Heart right ventricle (tissue), 16 donors: ENCODE results near the gene NSUN7. TPM values are rescaled to one million over a fixed set of nuclear protein-coding genes. Genes with fewer than 3 reads are reported as not detected.

Source experiments
- ATAC-seq, 8 donors: fragments of 200-7000 bp; cut with Tn5 transposase; one replicate each; pipeline ENCODE4 v1.9.1; 2020; ENCODE audit warnings: mild to moderate bottlenecking in 8 of 8, moderate library complexity in 8 of 8, moderate number of reproducible peaks in 1 of 8
- DNase-seq, 2 donors: peaks; one replicate each; pipeline ENCODE4 v3.0.0-alpha.2; 2020
- H3K27ac ChIP-seq, 10 donors: fragments of 200-600 bp; sonication (generic) in 2 of 10; one replicate each; pipeline versions ENCODE4 v1.5.0 to v1.8.0; 2020 to 2022; ENCODE audit warnings: mild to moderate bottlenecking in 3 of 10
- H3K27me3 ChIP-seq, 7 donors: fragments of 200-600 bp; one replicate each; pipeline ENCODE4 v1.8.0; 2021 to 2022; ENCODE audit warnings: mild to moderate bottlenecking in 2 of 7
- H3K36me3 ChIP-seq, 9 donors: fragments of 200-600 bp; sonication (generic) in 1 of 9; one replicate each; pipeline versions ENCODE4 v1.5.0 to v1.8.0; 2020 to 2022; ENCODE audit warnings: mild to moderate bottlenecking in 2 of 9
- H3K4me1 ChIP-seq, 9 donors: fragments of 200-600 bp; sonication (generic) in 1 of 9; one replicate each; pipeline versions ENCODE4 v1.5.0 to v1.8.0; 2020 to 2022; ENCODE audit warnings: mild to moderate bottlenecking in 4 of 9
- H3K4me3 ChIP-seq, 10 donors: fragments of 200-600 bp; sonication (generic) in 2 of 10; one replicate each; pipeline versions ENCODE4 v1.5.0 to v1.8.0; 2020 to 2022; ENCODE audit warnings: mild to moderate bottlenecking in 7 of 10, moderate library complexity in 2 of 10
- H3K9me3 ChIP-seq, 11 donors: fragments of 200-600 bp in 10 of 11; sonication (generic) in 2 of 11; one replicate each; pipeline versions ENCODE4 v1.5.0 to v1.8.0; 2013 to 2022; ENCODE audit warnings: mild to moderate bottlenecking in 2 of 11, control low read depth in 1 of 11, moderate library complexity in 1 of 11
- WGBS, 2 donors: extraction: QIAGEN DNeasy Blood & Tissue Kit; methylation state at CpG; one replicate each; pipeline ENCODE4 v1.1.7; 2013; ENCODE audit warnings: inconsistent platforms in 1 of 2; 5-methylcytosine and 5-hydroxymethylcytosine counted together
- intact Hi-C, 10 donors: fragments of 100-400 bp; cut with DNase I; formaldehyde crosslinking; loops; one replicate each; pipeline versions ENCODE4 v1.11.1 to v1.14.2; 2022
- long read RNA-seq, 3 donors: library from polyadenylated mRNA; unstranded; transcript quantifications; one replicate each; pipeline ENCODE4 v2.0.0, GENCODE V29; 2020 to 2021
- polyA plus RNA-seq, 2 donors: library from polyadenylated mRNA; stranded (reverse); fragments of 200-250 nt; gene quantifications; one replicate each; pipeline ENCODE4 v1.2.3, GENCODE V29; 2013
- total RNA-seq, 10 donors: library from RNA; stranded (reverse); fragmentation: NEBNext Ultra II Directional in 3 of 10; extraction: Animal tissue kit (Norgen Biotek cat#: 25700) in 3 of 10; gene quantifications; one replicate each; pipeline versions ENCODE4 v1.2.1 to v1.2.4, GENCODE V29; 2021 to 2023
- TF ChIP-seq, protein P1 (sequence below), 9 donors: fragments of 200-600 bp; sonication (generic) in 2 of 9; IDR thresholded peaks; one replicate each; pipeline versions ENCODE4 v1.5.0 to v1.8.0; 2021 to 2022; ENCODE audit warnings: antibody characterized with exemption in 9 of 9, mild to moderate bottlenecking in 5 of 9, moderate library complexity in 1 of 9
- donor health status: Arrhythmogenic right ventricular cardiomyopathy.
- donor health status: ischemic (EF 13 %, LVEDD 7.1; RV severe dilation, severe dysfunction).
- donor health status: healthy with polysubstance abuse.
- donor health status: DM: no; HTN: yes; CAD: no.
- donor health status: DM: no; HTN: no; CAD: no.
- donor health status: ischemic (EF 25% LVEDD 6.9; RV normal size, moderate dysfunction).
- donor health status: ischemic (EF 25% LVEDD 5.7; RV mildly dilated, moderate dysfunction).
- donor health status: healthy.
- donor health status: DM: yes; HTN: yes; CAD: no.
- donor health status: Ischemic cardiomyopathy.
- donor health status: ischemic (EF 35%, LVEDD 5.7; RV mildly dilated, moderate dysfunction).
- donor health status: nonischemic (EF 11% LVEDD 7.7; RV severe dilation, severe dysfunction).
- donor health status: DM: yes; HTN: yes; CAD: no.
- donor health status: PGD.
- donor health status: ischemic (EF 29% LVEDD 5.4; RV normal size, mild dysfunction).
- donor health status: nonischemic (EF 23%, LVEDD 6.1; RV moderate dilation, normal function).

NSUN7 gene, protein sequence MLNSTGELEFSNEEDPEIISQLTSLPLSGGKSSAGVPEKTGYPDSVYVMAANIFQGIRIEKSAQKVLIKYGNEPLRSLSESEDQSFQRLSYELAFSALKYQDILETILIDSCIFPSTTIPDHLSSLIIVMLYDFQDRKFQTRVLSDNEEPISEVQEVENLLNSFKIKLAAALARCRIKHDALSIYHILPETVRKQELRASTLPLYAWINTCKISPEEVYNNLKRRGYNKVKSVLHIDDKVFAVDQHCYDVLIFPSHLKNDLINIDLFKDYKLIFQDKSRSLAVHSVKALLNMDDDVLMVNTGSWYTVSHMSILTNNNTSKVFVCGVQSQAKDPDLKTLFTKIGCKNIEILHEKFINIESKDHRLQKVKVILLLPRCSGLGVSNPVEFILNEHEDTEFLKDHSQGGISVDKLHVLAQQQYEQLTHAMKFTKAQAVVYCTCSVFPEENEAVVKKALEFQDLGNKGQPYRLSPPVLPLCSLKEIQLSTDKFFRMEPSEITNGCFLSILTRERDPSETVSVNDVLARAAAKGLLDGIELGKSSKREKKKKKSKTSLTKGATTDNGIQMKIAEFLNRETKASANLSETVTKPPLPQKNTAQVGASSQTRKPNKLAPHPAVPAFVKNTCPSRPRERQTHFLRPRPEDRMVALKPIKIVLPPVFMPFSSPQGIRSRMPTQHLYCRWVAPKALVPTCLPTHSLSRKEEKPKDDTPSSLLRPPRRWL
- total RNA-seq (1 to 10 TPM in 1 of 10 donors, under 1 TPM in 6, not detected in 3; 0.15 to 1.3 (median 0.33) TPM), polyA plus RNA-seq (under 1 TPM; 0.03 to 0.15 TPM)
- long read RNA-seq, donor 1 = 0 reads
- long read RNA-seq, donor 2, partial matches to known transcripts = 0 of 2 reads
- long read RNA-seq, donor 2, other reads (novel, unspliced or antisense) = 2 of 2 reads
- long read RNA-seq, donor 3, partial matches to known transcripts = 0 of 2 reads
- long read RNA-seq, donor 3, other reads (novel, unspliced or antisense) = 2 of 2 reads

- Histone ChIP-seq H3K27ac (peak within 1 kb of the TSS in 1 of 10 donors; percentile 61), H3K4me3 (peak within 1 kb of the TSS; percentile 27 to 58 (median 48)), H3K4me1 (peaks cover 0 to 15% (median 12%) of the 10 kb centered on the region in 9 donors), H3K9me3 (no peaks in the 10 kb centered on the region), H3K27me3 (peaks cover 4 to 57% (median 36%) of the 10 kb centered on the region in 7 donors), H3K36me3 (no peaks in the 10 kb centered on the region)
- ATAC-seq (peak in 7 of 8 donors; percentile 33 to 81 (median 62)), DNase-seq (peak; percentile 22 to 26)
- WGBS, 2 donors = 1% methylated on average over 75 of the region's 75 CpGs
- intact Hi-C loops = loop anchor here in 1 of 10 donors (10.0 kb wide), 1 partner anchor 145 kb away; no protein-coding TSS in a partner anchor
- TF ChIP-seq, protein P1, sequence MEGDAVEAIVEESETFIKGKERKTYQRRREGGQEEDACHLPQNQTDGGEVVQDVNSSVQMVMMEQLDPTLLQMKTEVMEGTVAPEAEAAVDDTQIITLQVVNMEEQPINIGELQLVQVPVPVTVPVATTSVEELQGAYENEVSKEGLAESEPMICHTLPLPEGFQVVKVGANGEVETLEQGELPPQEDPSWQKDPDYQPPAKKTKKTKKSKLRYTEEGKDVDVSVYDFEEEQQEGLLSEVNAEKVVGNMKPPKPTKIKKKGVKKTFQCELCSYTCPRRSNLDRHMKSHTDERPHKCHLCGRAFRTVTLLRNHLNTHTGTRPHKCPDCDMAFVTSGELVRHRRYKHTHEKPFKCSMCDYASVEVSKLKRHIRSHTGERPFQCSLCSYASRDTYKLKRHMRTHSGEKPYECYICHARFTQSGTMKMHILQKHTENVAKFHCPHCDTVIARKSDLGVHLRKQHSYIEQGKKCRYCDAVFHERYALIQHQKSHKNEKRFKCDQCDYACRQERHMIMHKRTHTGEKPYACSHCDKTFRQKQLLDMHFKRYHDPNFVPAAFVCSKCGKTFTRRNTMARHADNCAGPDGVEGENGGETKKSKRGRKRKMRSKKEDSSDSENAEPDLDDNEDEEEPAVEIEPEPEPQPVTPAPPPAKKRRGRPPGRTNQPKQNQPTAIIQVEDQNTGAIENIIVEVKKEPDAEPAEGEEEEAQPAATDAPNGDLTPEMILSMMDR (IDR thresholded peaks at IDR 0.05) = no peak
Observed at GRCh38 chr4:40749717-40750460, at the start of gene NSUN7. TSS of gene NSUN7 (plus strand) at chr4:40749955. CDS start at chr4:40750694, 739 bp downstream.

DNA sequence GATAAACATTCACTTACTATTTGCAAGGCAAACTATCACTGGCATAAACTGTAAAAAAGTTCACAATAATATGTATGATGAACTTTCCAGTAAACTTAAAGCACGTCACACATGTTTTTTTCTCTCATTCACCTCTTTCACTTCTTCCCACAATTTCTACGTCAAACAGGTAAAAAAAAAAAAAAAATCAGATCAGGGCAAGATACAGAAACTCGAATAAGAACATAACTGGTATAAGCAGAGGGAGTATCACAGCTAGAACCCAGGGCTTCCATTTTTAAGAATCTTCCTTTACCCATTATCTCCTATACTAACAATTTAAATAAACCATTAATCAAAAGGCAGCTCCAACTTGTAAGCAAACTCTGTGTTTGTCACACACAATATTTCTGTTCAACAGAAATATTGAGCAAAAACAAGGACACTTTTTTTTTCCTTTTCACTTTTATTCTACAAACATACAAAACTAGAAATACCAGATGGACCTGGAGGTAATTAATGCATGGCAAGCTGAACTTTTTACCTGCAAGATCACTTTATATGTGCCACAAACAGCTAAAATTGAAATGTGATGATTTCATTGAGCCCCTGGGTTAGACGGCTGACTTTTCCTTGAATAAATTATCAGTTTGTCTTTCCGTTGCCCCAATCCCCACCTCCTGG lies 47.5 kb upstream of the NSUN7 start:
- DNase-seq (no peak), ATAC-seq (no peak)
- H3K27me3 ChIP-seq = no peaks in the 10 kb centered on the region
- no peak overlapping the region for H3K4me3 ChIP-seq
- no peaks in the 10 kb centered on the region for H3K9me3 ChIP-seq
- H3K27ac ChIP-seq = no peak overlapping the region
- intact Hi-C loops = no loop called here
- WGBS, 2 donors = 72 to 79% methylated on average over 5 of the region's 5 CpGs
- H3K36me3 ChIP-seq = no peaks in the 10 kb centered on the region
- TF ChIP-seq, protein P1 (IDR thresholded peaks at IDR 0.05) = no peak
- no peaks in the 10 kb centered on the region for H3K4me1 ChIP-seq

- DNase-seq (no peak), ATAC-seq (no peak)
- no peaks in the 10 kb centered on the region for H3K9me3 ChIP-seq
- no peak overlapping the region for H3K4me3 ChIP-seq
- 45 to 65% methylated on average over 2 of the region's 2 CpGs for WGBS, 2 donors
- no peak overlapping the region for H3K27ac ChIP-seq
- TF ChIP-seq, protein P1 (IDR thresholded peaks at IDR 0.05) = no peak
- no peaks in the 10 kb centered on the region for H3K4me1 ChIP-seq
- intact Hi-C loops = no loop called here
- H3K36me3 ChIP-seq = no peaks in the 10 kb centered on the region
- H3K27me3 ChIP-seq = peaks cover 0 to 2% (median 0%) of the 10 kb centered on the region in 7 donors
Observed at GRCh38 chr4:40702800-40703151, 47.0 kb upstream of the NSUN7 start.
